PC-9 (cell line): Measurements from ENCODE around the gene ARHGDIB. TPM values are rescaled to one million over a fixed set of nuclear protein-coding genes. Genes with fewer than 3 reads are reported as not detected.

ENCODE experiments used
- BruUV-seq: library from RNA; stranded (reverse); fragments of 400-500 nt; replicated peaks from 2 replicates; lab custom pipeline; 2021; lab: Mats Ljungman, UMichigan
- CTCF ChIA-PET: fragments of 300-600 bp; sonication (Branson Sonifier 250); formaldehyde crosslinking; loops from one replicate; lab custom pipeline; 2022; ENCODE audit warnings: antibody characterized with exemption; lab: Charles Lee
- POLR2A ChIA-PET: fragments of 300-600 bp; sonication (Branson Sonifier 250); formaldehyde crosslinking; loops from one replicate; lab custom pipeline; 2022; ENCODE audit warnings: antibody characterized with exemption; ENCODE audit not compliant: unreplicated experiment; lab: Charles Lee
- DNase-seq, 2 experiments: peaks; one replicate each; pipeline versions ENCODE4 v3.0.0 to v3.0.0-alpha.2; 2015 to 2022; ENCODE audit warnings: mixed read lengths in 1 of 2
- H2AFZ ChIP-seq: fragments of 200-600 bp; sonication (generic); 2 replicates; pipeline ENCODE4 v1.8.1; 2017; ENCODE audit warnings: antibody characterized with exemption
- H3F3A ChIP-seq: fragments of 200-600 bp; sonication (generic); 2 replicates; pipeline ENCODE4 v1.8.1; 2017; ENCODE audit warnings: antibody characterized with exemption, mild to moderate bottlenecking, low read depth; ENCODE audit not compliant: insufficient read depth
- H3K27ac ChIP-seq: fragments of 200-600 bp; sonication (generic); 2 replicates; pipeline ENCODE4 v1.6.1; 2016; ENCODE audit warnings: mixed run types
- H3K27me3 ChIP-seq: fragments of 200-600 bp; sonication (generic); 2 replicates; pipeline ENCODE4 v1.6.1; 2016; ENCODE audit warnings: low read depth, mixed run types; ENCODE audit not compliant: insufficient read depth
- H3K36me3 ChIP-seq: fragments of 200-600 bp; sonication (generic); 2 replicates; pipeline ENCODE4 v1.6.1; 2016; ENCODE audit warnings: low read depth, mixed run types
- H3K4me1 ChIP-seq: fragments of 200-600 bp; sonication (generic); replicated peaks from 2 replicates; pipeline ENCODE4 v1.6.1; 2016; ENCODE audit warnings: mixed run types; ENCODE audit not compliant: insufficient read depth
- H3K4me2 ChIP-seq: fragments of 200-600 bp; sonication (generic); 2 replicates; pipeline ENCODE4 v1.6.1; 2017; ENCODE audit warnings: mixed run types
- H3K4me3 ChIP-seq: fragments of 200-600 bp; sonication (generic); 2 replicates; pipeline ENCODE4 v1.6.1; 2016; ENCODE audit warnings: mixed run types
- H3K79me2 ChIP-seq: fragments of 200-600 bp; sonication (generic); 2 replicates; pipeline ENCODE4 v1.6.1; 2017; ENCODE audit warnings: low read depth, mixed run types
- H3K9me2 ChIP-seq: fragments of 200-600 bp; sonication (generic); 2 replicates; pipeline ENCODE4 v1.8.1; 2017; ENCODE audit warnings: mild to moderate bottlenecking; ENCODE audit not compliant: insufficient read depth
- H3K9me3 ChIP-seq: fragments of 200-600 bp; sonication (generic); 2 replicates; pipeline ENCODE4 v1.8.1; 2016; ENCODE audit warnings: low read depth; ENCODE audit not compliant: insufficient read depth
- H4K20me1 ChIP-seq: fragments of 200-600 bp; sonication (generic); 2 replicates; pipeline ENCODE4 v1.8.1; 2017; ENCODE audit not compliant: insufficient read depth
- EZH2 ChIP-seq: fragments of 200-600 bp; sonication (generic); IDR thresholded peaks from 2 replicates; pipeline ENCODE4 v1.8.0; 2017; ENCODE audit warnings: antibody characterized with exemption, low read depth
- intact Hi-C: fragments of 100-400 bp; cut with micrococcal nuclease; formaldehyde crosslinking; loops from one replicate; pipeline ENCODE4 v1.10.0; 2022; ENCODE audit not compliant: unreplicated experiment
- total RNA-seq: library from RNA; stranded (reverse); gene quantifications from 2 replicates; pipeline ENCODE4 v1.2.3, GENCODE V29; 2021
- TF ChIP-seq, protein P1 (sequence below): fragments of 200-600 bp; sonication (generic); conservative IDR thresholded peaks from 2 replicates; pipeline ENCODE4 v1.6.1; 2017; ENCODE audit warnings: mixed run types, antibody characterized with exemption, mild to moderate bottlenecking, moderate library complexity

ARHGDIB gene
- total RNA-seq, 1 experiment from 2014 or later, result 470 TPM

DNA sequence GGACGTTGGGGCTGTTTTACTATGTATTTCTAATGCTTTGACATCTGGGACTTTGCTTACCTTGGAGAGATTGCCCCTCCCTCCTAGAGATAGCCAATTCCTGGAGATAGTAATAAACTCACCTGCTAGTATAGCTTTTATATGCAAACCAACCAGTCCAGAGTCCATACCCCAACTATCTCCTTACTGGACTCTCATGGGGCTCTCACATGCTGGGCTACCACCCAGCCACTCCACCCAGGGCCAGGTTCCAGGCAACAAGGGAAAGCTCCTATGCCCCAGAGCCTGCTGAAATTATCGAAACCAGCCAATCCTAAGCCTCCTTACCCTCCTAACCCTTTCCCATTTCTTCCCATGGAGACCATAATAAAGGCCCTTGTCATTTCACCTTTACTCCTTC is 50.3 kb downstream of the ARHGDIB start:
- ChIA-PET CTCF (interaction anchor here (0.6 kb wide), 1 partner anchor 43 kb away, joined by 3 read pairs; no protein-coding TSS in a partner anchor), POLR2A (interaction anchor here (0.6 to 1.0 kb wide), 2 partner anchors 18 to 106 kb away, joined by 4 to 7 read pairs; no protein-coding TSS in a partner anchor)
- Histone ChIP-seq H3K9me3 (peaks cover 15% of the 10 kb centered on the region; the same call in 1 of the 2 replicates), H3K4me2 (no peak overlapping the region), H3K9me2 (no peaks in the 10 kb centered on the region), H4K20me1 (no peaks in the 10 kb centered on the region), H3F3A (peaks cover 25% of the 10 kb centered on the region; the same call in 1 of the 2 replicates), H3K27me3 (no peaks in the 10 kb centered on the region), H3K4me1 (peaks cover 32% of the 10 kb centered on the region), H3K36me3 (no peaks in the 10 kb centered on the region), H2AFZ (no peak overlapping the region), H3K4me3 (no peak overlapping the region), H3K79me2 (no peaks in the 10 kb centered on the region), H3K27ac (no peak overlapping the region)
- TF ChIP-seq EZH2, result no peak
- TF ChIP-seq, protein P1, sequence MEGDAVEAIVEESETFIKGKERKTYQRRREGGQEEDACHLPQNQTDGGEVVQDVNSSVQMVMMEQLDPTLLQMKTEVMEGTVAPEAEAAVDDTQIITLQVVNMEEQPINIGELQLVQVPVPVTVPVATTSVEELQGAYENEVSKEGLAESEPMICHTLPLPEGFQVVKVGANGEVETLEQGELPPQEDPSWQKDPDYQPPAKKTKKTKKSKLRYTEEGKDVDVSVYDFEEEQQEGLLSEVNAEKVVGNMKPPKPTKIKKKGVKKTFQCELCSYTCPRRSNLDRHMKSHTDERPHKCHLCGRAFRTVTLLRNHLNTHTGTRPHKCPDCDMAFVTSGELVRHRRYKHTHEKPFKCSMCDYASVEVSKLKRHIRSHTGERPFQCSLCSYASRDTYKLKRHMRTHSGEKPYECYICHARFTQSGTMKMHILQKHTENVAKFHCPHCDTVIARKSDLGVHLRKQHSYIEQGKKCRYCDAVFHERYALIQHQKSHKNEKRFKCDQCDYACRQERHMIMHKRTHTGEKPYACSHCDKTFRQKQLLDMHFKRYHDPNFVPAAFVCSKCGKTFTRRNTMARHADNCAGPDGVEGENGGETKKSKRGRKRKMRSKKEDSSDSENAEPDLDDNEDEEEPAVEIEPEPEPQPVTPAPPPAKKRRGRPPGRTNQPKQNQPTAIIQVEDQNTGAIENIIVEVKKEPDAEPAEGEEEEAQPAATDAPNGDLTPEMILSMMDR, result no peak
- no TSS peak for BruUV-seq
- intact Hi-C loops, result no loop called here
- no peak for DNase-seq

DNA sequence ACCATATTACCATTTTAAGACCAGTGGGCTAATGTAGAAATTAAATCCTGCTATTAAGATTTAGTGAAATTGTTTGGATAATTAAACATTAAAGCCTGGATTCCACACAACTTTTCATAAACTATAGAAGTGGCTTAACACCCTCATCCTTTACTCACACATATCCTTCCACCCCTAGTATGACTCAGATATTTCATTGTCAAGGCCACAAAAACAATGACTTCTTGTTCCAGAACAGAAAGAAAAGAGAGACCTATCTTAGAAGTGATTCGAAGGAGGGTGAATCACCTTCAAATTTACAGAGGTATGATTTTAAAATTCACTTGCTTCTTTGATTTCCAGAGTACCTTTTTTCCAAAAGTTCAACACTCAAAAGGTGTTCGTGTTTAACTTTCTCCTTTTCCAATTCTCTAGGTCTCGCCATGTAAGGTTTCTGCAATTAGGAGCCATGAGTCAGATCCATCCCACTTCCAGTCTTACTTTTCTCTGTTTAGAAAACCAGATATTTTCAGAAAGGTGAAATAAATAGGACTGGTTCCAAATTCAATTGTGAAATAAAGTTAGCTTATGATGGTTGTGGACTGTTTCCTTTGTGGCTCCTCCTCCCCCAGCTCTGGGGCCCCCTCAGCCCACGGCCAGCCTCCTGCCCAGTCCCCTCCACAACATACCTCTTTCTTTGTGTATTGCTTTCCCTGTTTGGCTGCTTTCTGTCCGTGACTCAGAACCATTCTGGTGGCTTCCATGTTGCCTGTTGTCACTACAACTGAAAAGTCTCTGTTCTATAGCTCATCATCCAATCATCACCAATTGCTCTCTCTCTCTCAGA is 51.1 kb downstream of the ARHGDIB start:
- POLR2A ChIA-PET, result interaction anchor here (0.5 to 1.0 kb wide), 4 partner anchors 16 to 1708 kb away, joined by 4 to 7 read pairs (median 6); no protein-coding TSS in a partner anchor
- Histone ChIP-seq H3K9me3 (peaks cover 15% of the 10 kb centered on the region; the same call in 1 of the 2 replicates), H3K9me2 (no peaks in the 10 kb centered on the region), H3K4me1 (peaks cover 32% of the 10 kb centered on the region), H4K20me1 (no peaks in the 10 kb centered on the region), H3K79me2 (no peaks in the 10 kb centered on the region), H3K4me2 (no peak overlapping the region; the same call in 1 of the 2 replicates), H3F3A (peaks cover 25% of the 10 kb centered on the region; the same call in 1 of the 2 replicates), H3K4me3 (no peak overlapping the region), H3K27ac (peak overlapping the region; percentile 54), H2AFZ (peak overlapping the region; percentile 5; the same call in 1 of the 2 replicates), H3K27me3 (no peaks in the 10 kb centered on the region), H3K36me3 (no peaks in the 10 kb centered on the region)
- BruUV-seq, result TSS peak; percentile 50
- TF ChIP-seq, protein P1, result no peak
- no peak for TF ChIP-seq EZH2
- DNase-seq, result peak; percentile 12 to 52
- intact Hi-C loops, result loop anchor here (1.0 kb wide), 1 partner anchor 19 kb away; no protein-coding TSS in a partner anchor
- CTCF ChIA-PET, result interaction anchor here (0.6 kb wide), 1 partner anchor 44 kb away, joined by 3 read pairs; no protein-coding TSS in a partner anchor

DNA sequence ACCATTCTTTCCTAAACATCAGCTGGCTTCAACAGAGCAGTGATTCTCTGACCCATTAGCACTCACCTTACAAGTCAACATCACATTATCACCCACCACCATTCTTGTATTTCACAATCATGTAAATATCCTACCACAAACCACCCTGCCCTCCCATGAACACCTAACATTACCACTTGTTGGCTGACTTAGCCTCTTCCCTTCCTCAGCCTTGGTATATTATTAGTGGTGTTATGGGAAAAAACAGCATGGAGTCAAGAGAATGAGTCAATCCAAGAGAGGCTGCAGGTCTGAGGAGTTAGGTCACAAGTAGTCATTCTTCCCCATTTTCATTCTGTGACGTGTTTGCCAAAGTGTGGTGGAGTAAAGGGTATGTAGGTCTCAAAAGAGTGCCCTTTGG is 53.4 kb downstream of the ARHGDIB start:
- Histone ChIP-seq H3K4me1 (peaks cover 18% of the 10 kb centered on the region), H3K27ac (no peak overlapping the region), H2AFZ (no peak overlapping the region), H3K4me2 (no peak overlapping the region), H3K9me3 (peaks cover 15% of the 10 kb centered on the region; the same call in 1 of the 2 replicates), H3K27me3 (no peaks in the 10 kb centered on the region), H3K9me2 (no peaks in the 10 kb centered on the region), H3K79me2 (no peaks in the 10 kb centered on the region), H4K20me1 (no peaks in the 10 kb centered on the region), H3K36me3 (no peaks in the 10 kb centered on the region), H3K4me3 (no peak overlapping the region), H3F3A (peaks cover 15% of the 10 kb centered on the region; the same call in 1 of the 2 replicates)
- no TSS peak for BruUV-seq
- no peak for DNase-seq
- POLR2A ChIA-PET, result no interaction called here
- TF ChIP-seq, protein P1, result no peak
- no peak for TF ChIP-seq EZH2
- intact Hi-C loops, result no loop called here
- CTCF ChIA-PET, result no interaction called here
